Activated CD4-positive, alpha-beta T cell treated with anti-CD3 and anti-CD28 coated beads, Interleukin-2, amount 50 U/mL, for 1 hour (primary cell): Measurements from ENCODE around the gene SIPA1L3.
A peak's percentile ranks its signal among the peaks of the same experiment; 100 is the strongest.

ENCODE experiments used
- DNase-seq: peaks from one replicate; pipeline ENCODE4 v3.0.0-alpha.2; 2020

Gene SIPA1L3

DNA sequence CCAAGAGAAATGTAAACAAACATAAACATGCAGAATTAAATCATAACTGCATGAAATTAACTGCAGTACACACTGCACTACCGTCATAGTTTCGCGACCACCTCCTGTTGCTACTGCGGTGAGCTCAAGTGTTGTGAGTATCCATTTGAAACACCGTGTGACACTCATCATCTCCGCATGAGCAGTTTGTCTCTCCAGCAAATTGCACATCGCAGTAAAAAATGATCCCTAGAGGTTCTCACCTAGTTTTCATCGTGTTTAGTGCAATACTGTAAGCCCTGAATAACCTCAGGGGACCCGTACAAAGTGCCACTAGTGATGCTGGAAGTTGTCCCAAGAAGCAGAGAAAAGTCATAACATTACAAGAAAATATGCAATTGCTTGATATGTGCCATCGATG is 169.3 kb downstream of the SIPA1L3 start:
- DNase-seq = no peak

DNA sequence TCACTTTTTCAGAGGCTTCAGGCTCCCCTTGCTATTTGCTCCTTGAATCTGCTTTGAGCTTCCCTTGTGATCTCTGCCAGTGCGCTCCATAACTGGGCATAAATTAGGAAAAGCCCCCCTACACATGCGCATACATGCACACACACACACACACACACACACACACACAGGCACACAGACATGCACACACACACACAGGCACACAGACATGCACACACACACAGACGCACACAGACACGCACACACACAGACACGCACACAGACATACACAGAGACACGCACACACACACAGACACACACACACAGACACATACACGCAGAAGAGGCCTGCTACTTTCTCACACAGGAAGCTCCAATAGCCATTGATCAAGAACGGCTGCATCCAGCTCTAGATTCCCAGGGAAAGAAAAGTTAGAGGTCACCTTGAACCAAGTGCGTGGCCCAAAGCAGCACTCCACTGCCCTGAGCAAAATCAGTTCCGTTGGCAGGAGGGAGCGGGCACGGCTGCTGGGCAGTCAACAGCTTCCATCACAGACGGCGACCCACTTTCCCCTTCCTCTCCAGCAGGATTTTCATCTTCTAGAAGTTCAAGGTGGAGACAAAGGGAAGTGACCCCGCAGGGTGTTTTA is 171.4 kb downstream of the SIPA1L3 start:
- DNase-seq = no peak

DNA sequence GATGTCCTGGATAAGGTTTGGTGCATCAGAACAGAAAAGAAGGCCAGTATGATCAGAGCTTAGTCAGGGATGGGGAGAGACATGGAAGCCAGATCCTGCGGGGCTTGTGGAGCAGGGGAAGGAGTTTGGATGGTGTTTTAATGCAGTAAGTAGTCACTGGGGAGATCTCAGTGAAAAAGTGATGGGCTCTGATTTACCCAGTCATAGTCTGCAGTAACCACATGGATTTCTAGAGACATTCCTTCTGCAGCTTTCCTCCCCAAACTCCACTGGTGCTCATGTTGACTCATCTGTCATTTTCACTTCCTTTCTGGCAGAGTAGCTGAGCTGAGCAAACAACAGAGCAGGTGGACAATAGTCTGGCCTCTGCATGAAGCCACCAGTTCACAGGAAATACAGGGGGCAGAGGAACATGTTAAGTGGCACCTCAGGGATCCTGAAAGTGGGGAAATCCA is 172.9 kb downstream of the SIPA1L3 start:
- DNase-seq = no peak

DNA sequence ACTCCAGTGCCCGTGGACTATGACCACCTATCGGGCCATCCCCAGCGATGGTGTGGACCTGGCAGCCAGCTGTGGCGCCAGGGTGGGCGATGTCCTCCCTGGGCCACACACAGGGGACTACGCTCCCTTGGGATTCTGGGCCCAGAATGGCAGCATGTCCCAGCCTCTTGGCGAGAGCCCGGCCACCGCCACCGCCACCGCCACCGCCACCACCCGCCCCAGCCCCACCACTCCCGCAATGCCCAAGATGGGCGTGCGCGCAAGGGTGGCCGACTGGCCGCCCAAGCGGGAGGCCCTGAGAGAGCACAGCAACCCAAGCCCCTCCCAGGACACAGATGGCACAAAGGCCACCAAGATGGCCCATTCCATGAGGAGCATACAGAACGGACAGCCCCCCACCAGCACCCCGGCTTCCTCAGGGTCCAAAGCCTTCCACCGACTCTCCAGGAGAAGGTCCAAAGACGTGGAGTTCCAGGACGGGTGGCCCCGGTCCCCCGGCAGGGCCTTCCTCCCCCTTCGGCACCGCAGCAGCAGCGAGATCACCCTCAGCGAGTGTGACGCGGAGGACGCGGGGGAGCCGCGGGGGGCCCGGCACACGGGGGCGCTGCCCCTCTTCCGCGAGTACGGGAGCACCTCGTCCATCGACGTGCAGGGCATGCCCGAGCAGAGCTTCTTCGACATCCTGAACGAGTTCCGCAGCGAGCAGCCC is 174.7 kb downstream of the SIPA1L3 start:
- no peak for DNase-seq

DNA sequence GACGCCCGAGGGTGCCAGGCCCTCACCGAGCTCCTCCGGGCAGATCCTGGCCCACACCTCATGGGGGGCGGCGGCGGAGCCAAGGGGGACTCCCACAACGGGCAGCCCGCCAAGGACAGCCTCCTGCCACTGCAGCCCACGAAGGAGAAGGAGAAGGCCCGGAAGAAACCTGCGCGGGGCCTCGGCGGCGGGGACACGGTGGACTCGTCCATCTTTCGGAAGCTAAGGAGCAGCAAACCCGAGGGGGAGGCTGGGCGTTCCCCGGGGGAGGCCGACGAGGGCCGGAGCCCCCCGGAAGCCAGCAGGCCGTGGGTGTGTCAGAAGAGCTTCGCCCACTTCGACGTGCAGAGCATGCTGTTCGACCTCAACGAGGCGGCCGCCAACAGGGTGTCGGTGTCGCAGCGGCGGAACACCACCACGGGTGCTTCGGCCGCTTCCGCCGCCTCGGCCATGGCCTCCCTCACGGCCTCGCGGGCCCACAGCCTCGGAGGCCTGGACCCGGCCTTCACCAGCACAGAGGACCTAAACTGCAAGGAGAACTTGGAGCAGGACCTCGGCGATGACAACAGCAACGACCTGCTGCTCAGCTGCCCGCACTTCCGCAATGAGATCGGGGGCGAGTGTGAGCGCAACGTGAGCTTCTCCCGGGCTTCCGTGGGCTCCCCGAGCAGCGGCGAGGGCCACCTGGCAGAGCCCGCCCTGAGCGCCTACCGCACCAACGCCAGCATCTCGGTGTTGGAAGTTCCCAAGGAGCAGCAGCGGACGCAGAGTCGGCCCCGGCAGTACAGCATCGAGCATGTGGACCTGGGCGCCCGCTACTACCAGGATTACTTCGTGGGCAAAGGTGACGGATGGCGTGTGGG is 175.5 kb downstream of the SIPA1L3 start:
- no peak for DNase-seq

DNA sequence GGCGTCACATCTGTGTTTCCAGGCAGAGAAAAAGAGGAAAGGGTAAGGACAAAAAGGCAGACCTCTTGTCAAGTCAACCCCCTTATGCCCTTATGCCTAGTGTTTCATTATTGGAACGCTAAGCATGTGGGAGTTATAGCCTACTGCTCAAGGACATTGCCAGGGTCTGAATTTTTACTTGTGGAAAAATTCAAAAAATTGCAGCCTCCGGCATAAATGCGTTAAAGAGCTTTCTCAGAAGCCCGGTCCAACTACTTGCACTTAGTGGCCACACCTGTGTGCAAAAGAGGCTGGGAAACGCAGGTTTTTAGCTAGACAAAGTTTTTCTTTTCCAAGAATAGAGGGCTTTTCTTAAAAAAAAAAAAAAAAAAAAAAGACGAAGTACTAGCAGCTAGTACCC is 177.2 kb downstream of the SIPA1L3 start:
- DNase-seq = no peak

DNA sequence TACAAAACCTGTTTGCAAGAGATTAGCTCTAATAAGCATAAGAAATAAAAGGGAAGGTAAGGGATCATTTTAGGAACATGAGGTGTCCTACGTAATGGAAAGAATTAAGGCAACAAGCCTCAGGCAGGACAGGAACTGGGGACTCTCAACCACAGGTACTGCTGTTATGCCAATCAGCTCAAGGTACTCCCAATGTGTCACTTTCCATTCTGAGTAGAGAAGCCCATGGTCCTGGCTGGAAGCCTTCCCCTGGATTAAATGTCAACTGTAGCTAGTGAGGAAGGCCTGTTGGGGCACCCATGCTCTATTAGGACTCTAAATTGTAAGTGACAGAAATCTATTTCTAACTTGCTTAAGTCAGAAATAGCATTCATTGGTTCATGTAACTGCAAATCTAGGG is 182.4 kb downstream of the SIPA1L3 start:
- no peak for DNase-seq

DNA sequence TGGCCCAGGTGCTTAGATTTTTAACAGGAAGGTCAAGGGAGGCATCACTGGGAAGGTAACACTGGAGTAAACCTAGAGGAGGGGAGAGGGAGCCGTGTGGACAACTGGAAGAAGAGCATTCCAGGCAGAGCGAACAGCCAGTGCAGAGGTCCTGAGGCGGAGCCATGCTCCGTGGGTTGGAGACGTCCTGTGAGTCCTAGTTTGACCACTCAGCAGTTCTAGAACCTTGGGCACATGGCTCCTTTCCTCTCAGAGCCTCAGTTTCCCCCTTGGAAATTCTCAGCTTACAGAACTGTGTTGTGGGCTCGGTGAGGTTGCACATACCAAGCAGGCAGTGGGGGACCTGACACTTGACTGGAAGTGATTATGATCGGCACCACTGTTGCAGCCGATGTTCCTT is 186.1 kb downstream of the SIPA1L3 start:
- no peak for DNase-seq

DNA sequence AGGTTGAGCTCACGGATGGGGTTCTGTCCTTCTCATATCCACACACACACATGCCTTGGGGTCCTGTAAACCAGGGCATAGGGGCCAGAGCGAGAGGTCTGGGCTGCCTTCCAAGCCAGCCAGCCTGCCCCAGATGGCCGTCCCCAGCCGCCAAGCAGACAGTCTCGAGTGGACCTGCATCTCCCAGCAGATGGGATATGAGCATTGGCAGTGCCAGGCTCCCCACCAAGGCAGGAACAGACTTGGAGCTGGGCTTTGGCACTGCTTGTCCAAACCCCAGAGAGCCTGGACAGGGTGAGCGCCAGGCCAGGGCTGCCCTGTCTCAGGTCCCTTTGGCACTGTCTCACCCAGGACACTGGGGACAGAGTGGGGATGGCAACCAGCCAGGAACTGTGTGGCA is 186.6 kb downstream of the SIPA1L3 start:
- DNase-seq = no peak

DNA sequence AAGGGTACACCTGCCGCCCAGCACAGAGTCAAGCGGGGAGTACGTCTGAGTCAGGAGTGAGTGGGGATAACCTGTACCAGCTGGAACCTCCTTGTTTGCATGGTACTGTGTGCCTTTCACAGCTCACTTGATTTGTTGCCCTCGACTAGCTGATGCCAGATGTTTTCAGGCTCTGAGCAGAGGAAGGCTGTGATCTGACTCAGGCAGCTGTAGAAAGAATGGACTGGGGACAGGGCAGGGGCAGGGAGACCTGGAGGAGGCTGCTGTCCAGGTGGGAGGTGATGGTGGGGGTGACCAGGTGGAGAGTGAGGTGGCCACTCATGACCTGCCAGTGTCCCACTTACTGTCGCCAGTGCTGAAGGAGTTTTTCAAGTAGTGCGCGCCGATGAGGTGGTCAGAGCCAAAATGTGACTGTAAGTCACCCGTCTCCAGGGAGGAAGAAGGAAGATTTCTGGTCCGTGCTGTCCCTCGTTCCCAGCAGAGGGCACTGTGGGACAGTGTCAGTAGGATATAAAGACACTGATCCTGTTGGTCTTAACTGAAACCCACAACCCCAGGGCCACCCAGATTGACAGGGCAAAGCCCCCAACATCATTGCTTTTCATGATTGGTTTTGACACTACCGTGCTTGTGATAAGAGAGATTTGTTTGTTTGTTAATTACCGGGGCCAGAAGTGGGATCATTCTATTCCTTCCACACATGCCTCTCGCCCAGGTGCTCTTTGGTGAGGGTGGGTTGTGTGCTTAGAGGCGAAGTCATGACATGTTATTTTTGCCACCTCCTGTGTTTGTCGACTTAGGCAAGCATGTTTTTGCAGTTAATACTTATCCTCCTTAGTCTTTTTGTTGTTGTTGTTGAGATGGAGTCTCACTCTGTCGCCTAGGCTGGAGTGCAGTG is 188.7 kb downstream of the SIPA1L3 start:
- peak; percentile 47 for DNase-seq

DNA sequence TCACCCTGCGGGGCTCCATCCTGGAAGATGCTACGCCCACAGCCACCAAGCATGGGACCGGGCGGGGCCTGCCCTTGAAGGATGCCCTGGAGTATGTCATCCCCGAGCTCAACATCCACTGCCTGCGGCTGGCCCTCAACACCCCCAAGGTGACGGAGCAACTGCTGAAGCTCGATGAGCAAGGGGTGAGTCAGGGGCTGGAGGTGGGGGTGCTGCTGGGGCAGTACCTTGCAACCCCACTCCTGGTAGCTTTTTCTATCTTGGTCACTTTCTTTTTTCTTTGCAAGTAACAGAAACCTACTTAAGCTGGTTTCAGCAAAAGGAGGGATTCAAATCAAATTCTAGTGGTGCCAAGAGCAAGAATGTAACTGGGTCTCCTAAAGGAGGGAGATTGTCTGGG is 193.0 kb downstream of the SIPA1L3 start:
- DNase-seq = no peak

DNA sequence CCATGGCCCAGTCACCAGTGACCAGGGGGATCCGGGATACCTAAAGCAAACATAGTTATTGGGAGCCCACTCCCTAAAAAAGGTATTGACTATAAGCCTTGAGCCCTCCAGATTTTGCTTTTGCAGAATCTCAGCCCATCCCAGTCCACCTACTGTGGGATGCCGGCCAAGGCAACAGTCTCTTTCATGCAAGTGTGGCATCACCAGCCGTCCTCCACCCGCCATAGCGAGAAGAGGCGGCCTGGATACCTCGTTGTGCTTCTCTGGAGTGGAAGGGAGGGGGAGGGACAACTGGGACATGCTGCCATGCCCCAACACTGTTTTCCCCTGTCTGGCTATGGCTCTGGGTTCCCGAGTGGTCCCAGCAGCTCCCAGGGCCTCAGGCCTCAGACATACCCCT is 193.6 kb downstream of the SIPA1L3 start:
- DNase-seq = no peak

DNA sequence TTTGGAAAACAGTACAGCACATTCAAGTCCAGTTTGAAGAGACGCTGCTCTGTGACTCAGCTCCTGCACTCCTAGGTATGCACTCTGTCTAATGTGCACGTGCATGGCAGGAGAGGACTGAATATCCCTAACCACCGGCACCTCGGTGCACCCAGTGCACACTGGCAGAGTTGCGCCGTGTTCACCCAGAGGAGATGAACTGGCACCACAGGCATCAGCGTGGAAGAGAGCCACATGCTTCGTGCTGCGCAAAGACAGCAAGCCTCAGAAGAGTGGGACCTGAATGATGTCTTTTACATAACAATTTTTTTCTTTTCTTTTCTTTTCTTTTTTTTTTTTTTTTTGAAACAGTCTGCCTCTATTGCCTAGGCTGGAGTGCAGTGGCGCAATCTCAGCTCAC is 194.7 kb downstream of the SIPA1L3 start:
- DNase-seq = no peak

DNA sequence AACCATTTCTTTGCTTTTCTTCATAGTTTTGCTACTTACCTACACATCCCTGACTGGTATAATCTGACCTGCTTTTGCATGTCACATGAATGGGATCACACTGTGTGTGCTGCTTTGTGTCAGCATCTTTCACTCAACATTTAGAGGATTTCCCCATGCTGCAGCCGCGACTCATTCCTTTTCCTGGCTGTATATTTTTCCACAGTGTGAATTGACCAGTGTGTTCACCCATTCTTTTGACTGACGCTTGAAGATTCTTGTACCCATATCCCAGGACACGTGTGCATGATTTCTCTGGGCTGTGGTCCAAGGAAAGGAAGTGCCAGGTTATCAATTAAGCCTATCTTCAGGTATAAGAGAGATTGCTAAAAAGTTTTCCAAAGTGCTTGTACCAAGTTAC is 198.6 kb downstream of the SIPA1L3 start:
- no peak for DNase-seq

DNA sequence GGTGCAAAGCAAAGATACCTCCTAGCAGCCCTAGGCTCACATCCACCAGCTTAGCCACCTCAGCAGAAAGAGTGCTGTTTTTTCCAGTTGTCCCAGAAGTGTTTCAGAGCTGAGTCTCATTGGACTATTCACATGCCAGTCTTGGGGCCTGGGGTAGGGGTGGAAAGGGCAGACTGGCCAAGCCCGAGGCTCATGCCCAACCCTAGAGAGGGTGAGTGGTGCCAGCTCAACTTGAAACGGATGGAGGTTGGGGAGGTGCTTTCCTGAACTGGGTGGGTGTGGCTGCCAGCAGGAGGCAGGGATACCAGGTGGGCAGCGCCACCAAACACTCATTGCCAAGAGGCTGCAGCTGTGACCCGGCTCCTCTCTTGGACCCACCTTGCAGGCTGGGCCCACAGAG is 200.1 kb downstream of the SIPA1L3 start:
- DNase-seq = no peak

DNA sequence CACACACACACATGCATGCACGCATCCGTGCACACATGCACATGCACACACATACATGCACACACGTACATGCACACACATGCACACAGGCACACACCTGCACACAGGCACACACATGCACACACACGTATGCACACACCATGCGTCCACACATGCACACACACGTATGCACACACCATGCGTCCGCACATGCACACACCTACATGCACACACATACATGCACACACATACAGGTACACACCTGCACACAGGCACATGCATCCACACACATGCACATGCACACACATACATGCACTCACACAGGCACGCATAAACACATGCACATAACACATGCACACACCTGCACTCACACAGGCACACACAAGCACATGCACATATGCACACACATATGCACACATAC is 204.9 kb downstream of the SIPA1L3 start:
- DNase-seq = no peak

DNA sequence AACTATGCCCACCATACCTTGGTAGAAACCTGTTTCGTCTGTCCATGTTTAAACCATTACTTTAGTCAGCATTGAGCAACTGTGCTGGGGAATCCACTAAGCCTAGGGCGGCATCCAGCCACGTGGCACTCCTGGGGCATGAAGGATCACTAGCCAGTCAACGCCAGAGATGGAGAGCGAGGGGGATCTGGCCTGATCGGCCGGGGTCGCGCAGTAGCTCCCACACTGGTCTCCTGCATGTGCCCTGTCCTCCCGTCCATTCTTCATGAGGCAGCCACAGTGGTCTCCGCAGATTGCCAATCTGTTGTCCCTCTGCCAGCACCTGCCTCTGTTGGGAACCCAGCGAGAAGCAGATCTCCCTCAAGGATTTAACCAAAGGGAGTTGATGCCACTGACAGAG is 207.6 kb downstream of the SIPA1L3 start:
- no peak for DNase-seq

DNA sequence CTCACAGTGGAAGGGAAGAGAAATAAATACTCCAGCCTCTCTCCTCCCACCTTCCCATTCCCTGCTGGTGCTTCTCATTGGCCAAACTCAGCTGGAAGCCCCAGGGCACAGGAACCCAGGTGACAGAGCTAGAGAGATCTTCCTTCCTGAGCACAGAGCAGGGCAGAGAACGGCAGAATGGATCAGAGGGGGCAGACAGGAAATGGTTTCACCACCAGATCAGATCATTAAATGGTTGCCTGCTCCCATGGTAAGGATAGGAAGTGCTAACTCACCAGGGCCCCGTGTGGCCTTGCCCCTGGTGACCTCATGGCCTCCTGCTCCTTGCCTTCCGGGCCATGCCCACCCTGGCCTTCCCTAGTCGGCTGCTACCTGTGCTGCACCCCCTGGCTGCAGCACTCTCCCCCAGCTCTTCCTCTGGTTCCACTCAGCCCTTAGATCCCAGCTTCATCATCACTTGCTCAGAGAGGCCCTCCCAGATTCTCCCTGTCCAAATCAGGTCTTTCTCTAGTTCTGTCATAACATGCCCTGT is 208.3 kb downstream of the SIPA1L3 start:
- DNase-seq = no peak

DNA sequence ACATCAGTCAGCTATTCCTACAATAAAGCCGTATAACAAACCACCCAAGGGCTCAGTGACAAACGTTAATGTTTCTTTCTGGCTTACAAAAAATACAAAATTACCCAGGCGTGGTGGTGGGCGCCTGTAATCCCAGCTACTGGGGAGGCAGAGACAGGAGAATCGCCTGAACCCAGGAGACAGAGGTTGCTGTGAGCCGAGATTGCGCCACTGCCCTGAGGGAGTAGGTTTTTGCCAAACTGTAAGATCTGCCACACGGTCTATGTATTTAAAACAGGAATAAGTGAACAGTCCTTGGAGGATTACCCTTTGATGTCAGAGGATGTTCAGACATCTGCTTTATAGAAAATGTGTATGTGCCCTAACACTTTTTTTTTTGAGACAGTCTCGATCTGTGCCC is 211.2 kb downstream of the SIPA1L3 start:
- DNase-seq = no peak

DNA sequence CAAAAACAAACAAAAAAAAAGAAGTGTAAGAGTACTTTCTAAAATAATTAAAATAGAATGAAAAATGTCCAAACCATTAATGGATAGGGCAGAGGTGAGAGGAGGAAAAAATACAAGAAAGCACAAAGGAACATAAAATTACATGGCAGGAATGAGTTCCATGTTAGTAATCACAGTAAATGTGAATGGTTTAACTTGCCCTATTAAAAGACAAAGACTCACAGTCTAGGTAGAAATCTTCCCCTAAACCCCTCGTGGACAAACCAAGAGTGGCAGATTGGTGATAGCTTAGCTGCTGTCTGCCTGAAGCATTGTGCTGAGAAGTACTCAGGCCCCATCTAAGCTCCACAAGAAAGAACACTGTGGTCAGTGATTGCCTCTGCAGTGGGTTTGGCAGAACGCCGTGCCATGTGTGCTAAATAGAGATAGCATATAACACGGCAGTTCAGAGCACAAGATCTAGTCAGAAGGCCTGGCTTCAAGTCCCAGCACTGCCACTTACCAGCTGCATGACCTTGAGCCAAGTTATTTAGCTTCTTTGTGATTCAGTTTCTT is 213.5 kb downstream of the SIPA1L3 start:
- no peak for DNase-seq

DNA sequence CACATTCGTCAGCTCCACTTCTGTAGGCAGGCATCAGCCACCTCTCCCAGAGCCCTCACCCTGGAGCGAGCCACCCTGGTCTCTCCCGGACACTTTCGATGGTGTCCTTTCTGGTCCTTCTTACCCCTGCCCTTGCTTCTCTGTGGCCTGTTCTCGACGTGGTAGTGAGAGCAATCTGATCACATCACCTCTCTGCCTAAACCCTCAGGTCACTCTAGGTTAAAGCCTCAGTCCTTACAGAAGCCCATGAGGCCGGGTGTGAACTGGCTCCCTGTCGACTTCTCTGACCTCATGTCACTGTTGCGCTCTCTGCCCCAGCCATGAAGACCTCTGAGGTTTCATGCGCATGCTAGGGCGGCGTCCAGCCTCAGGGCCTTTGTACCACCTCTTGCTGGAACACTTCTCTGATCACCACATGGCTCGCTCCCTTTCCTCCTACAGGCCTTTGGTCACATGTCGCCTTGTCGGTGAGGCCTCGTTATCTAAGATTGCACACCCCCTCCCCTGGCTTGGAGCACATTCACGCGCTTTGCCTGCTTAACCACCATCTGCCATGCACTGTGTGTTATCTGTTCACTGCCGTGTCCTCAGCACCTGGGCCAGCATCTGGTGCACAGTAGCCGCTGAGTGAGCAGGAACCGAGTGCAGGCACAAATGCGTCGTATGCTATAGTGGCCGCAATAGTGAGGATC is 215.5 kb downstream of the SIPA1L3 start:
- DNase-seq = no peak

DNA sequence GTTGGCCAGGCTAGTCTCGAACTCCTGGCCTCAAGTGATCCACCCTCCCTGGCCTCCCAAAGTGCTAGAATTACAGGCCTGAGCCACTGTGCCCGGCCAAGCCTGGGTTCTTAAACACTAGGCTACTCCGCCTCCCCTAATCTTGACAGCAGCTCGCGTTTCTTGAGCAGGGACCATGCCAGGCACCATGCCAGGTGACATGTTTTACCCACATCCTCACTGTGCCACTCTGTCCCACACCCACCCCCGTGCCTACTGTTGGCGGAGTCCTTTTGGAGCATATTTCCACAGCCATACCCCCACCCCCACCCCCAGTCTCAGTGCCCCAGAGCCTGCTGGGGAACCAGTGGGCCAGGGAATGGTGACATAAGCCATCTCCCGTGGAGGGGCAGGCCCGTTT is 218.2 kb downstream of the SIPA1L3 start:
- no peak for DNase-seq
